HCT116 (cell line): Measurements from ENCODE around the gene APBA2. TPM values are rescaled to one million over a fixed set of nuclear protein-coding genes. Genes with fewer than 3 reads are reported as not detected.

ENCODE experiments used
- ATAC-seq: fragments of 200-7000 bp; cut with Tn5 transposase; 2 replicates; pipeline ENCODE4 v1.9.1; 2020; ENCODE audit warnings: mild to moderate bottlenecking, moderate library complexity
- BruUV-seq: library from RNA; stranded (reverse); fragments of 400-500 nt; replicated peaks from 2 replicates; lab custom pipeline; 2021; lab: Mats Ljungman, UMichigan
- CTCF ChIA-PET: fragments of 300-600 bp; sonication (Branson Sonifier 250); formaldehyde crosslinking; loops from one replicate; lab custom pipeline; 2021; ENCODE audit warnings: antibody characterized with exemption; lab: Charles Lee
- POLR2A ChIA-PET: fragments of 300-600, 350-600 bp; sonication (Branson Sonifier 250); formaldehyde crosslinking; loops from one replicate; lab custom pipeline; 2021; ENCODE audit warnings: antibody characterized with exemption; lab: Charles Lee
- RAD21 ChIA-PET, 2 experiments: fragments of 300-600 bp; sonication (Branson Sonifier 250); formaldehyde crosslinking; loops; one replicate each; lab custom pipeline; 2023; ENCODE audit warnings: low total read pairs in 2 of 2; ENCODE audit not compliant: uncharacterized antibody in 2 of 2, unreplicated experiment in 2 of 2, low non-redundant PET in 1 of 2; lab: Charles Lee
- DNase-seq: peaks from one replicate; pipeline ENCODE4 v3.0.0-alpha.2; 2010; ENCODE audit warnings: low read depth, low spot score
- H2AFZ ChIP-seq: fragments of 200-600 bp; shearing (Covaris generic), sonication (generic); 2 replicates; pipeline ENCODE4 v1.6.1; 2017; ENCODE audit warnings: low read depth, mixed run types, mixed read lengths, antibody characterized with exemption, low read length; ENCODE audit not compliant: poor library complexity, severe bottlenecking
- H3K27ac ChIP-seq: 2 replicates; pipeline ENCODE4 v1.5.1; 2012; ENCODE audit warnings: low read depth, low read length
- H3K27me3 ChIP-seq: fragments of 200-600 bp; sonication (generic); 2 replicates; pipeline ENCODE4 v1.6.1; 2016; ENCODE audit warnings: mixed run types, low read length, mixed read lengths; ENCODE audit not compliant: insufficient read depth
- H3K36me3 ChIP-seq, 2 experiments: fragments of 200-500 bp in 1 of 2; fragments of 200-600 bp in 1 of 2; sonication (Bioruptor generic) in 1 of 2; sonication (generic) in 1 of 2; 2 replicates each; pipeline versions ENCODE4 v1.5.1 to v1.6.1; 2014 to 2016; ENCODE audit warnings: low read length in 2 of 2, inconsistent platforms in 1 of 2, mixed read lengths in 1 of 2, mixed run types in 1 of 2; ENCODE audit not compliant: insufficient read depth in 2 of 2, control insufficient read depth in 1 of 2
- H3K4me1 ChIP-seq, 2 experiments: fragments of 200-600 bp in 1 of 2; sonication (generic) in 1 of 2; 2 replicates each; pipeline versions ENCODE4 v1.5.1 to v1.6.1; 2012 to 2017; ENCODE audit warnings: low read length in 2 of 2, inconsistent platforms in 1 of 2, mild to moderate bottlenecking in 1 of 2, mixed read lengths in 1 of 2, mixed run types in 1 of 2, moderate library complexity in 1 of 2; ENCODE audit not compliant: insufficient read depth in 2 of 2, control insufficient read depth in 1 of 2
- H3K4me2 ChIP-seq: fragments of 200-600 bp; sonication (generic); 2 replicates; pipeline ENCODE4 v1.6.1; 2017; ENCODE audit warnings: mixed run types, low read length, mixed read lengths
- H3K4me3 ChIP-seq, 2 experiments: fragments of 200-600 bp in 1 of 2; sonication (generic) in 1 of 2; replicated peaks in 1 of 2; 2 replicates each; pipeline ENCODE4 v1.5.1; 2011 to 2016; ENCODE audit warnings: low read length in 2 of 2, control low read depth in 1 of 2, low read depth in 1 of 2, mild to moderate bottlenecking in 1 of 2, mixed read lengths in 1 of 2, mixed run types in 1 of 2
- H3K79me2 ChIP-seq: fragments of 200-600 bp; sonication (generic); 2 replicates; pipeline ENCODE4 v1.6.1; 2017; ENCODE audit warnings: mild to moderate bottlenecking, mixed run types, low read length, moderate library complexity, mixed read lengths; ENCODE audit not compliant: insufficient read depth
- H3K9ac ChIP-seq: fragments of 200-600 bp; sonication (generic); 2 replicates; pipeline ENCODE4 v1.6.1; 2016; ENCODE audit warnings: low read length, mixed read lengths
- H3K9me2 ChIP-seq: fragments of 200-600 bp; sonication (generic), shearing (Covaris generic); 2 replicates; pipeline ENCODE4 v1.6.1; 2017; ENCODE audit warnings: mixed run types, mild to moderate bottlenecking, moderate library complexity; ENCODE audit not compliant: insufficient read depth
- H3K9me3 ChIP-seq, 2 experiments: fragments of 200-500 bp in 1 of 2; fragments of 200-600 bp in 1 of 2; sonication (Bioruptor generic) in 1 of 2; sonication (generic) in 1 of 2; 2 replicates each; pipeline ENCODE4 v1.6.1; 2014 to 2017; ENCODE audit warnings: low read length in 2 of 2, mixed read lengths in 2 of 2, inconsistent platforms in 1 of 2, low read depth in 1 of 2, mild to moderate bottlenecking in 1 of 2, mixed run types in 1 of 2, moderate library complexity in 1 of 2; ENCODE audit not compliant: control insufficient read depth in 1 of 2, insufficient read depth in 1 of 2
- H4K20me1 ChIP-seq: fragments of 200-600 bp; sonication (generic), shearing (Covaris generic); 2 replicates; pipeline ENCODE4 v1.6.1; 2017; ENCODE audit warnings: mixed run types, mild to moderate bottlenecking, moderate library complexity; ENCODE audit not compliant: insufficient read depth
- CEBPB ChIP-seq: IDR thresholded peaks from 2 replicates; pipeline ENCODE4 v1.6.1; 2012; ENCODE audit warnings: low read depth
- EGR1 ChIP-seq: IDR thresholded peaks from 2 replicates; pipeline ENCODE4 v1.6.1; 2012; ENCODE audit warnings: low read depth
- ELF1 ChIP-seq: IDR thresholded peaks from 2 replicates; pipeline ENCODE4 v1.6.1; 2012; ENCODE audit warnings: low read depth, borderline replicate concordance
- EZH2 ChIP-seq: fragments of 200-600 bp; sonication (generic); IDR thresholded peaks from 2 replicates; pipeline ENCODE4 v1.6.1; 2017; ENCODE audit warnings: antibody characterized with exemption, mixed run types
- EZH2phosphoT487 ChIP-seq: fragments of 200-600 bp; IDR thresholded peaks from 2 replicates; pipeline ENCODE4 v1.6.1; 2018; ENCODE audit warnings: antibody characterized with exemption, borderline replicate concordance
- FOSL1 ChIP-seq: IDR thresholded peaks from 2 replicates; pipeline ENCODE4 v1.6.1; 2012; ENCODE audit warnings: low read depth
- JUND ChIP-seq: IDR thresholded peaks from 2 replicates; pipeline ENCODE4 v1.6.1; 2012
- POLR2AphosphoS5 ChIP-seq: IDR thresholded peaks from 2 replicates; pipeline ENCODE4 v1.6.1; 2011; ENCODE audit warnings: mild to moderate bottlenecking, low read depth, low read length, moderate library complexity
- RAD21 ChIP-seq: IDR thresholded peaks from 2 replicates; pipeline ENCODE4 v1.6.1; 2012; ENCODE audit warnings: low read depth, mild to moderate bottlenecking
- SIN3A ChIP-seq: IDR thresholded peaks from 2 replicates; pipeline ENCODE4 v1.6.1; 2012; ENCODE audit warnings: low read depth
- SP1 ChIP-seq: IDR thresholded peaks from 2 replicates; pipeline ENCODE4 v1.6.1; 2012; ENCODE audit warnings: low read depth
- SRF ChIP-seq: IDR thresholded peaks from 2 replicates; pipeline ENCODE4 v1.6.1; 2012; ENCODE audit warnings: low read depth
- TCF7L2 ChIP-seq: IDR thresholded peaks from 2 replicates; pipeline ENCODE4 v1.7.0; 2011; ENCODE audit warnings: borderline replicate concordance, inconsistent platforms; ENCODE audit not compliant: insufficient read depth, insufficient read length; ENCODE audit errors: extremely low read depth
- ZNF274 ChIP-seq: fragments of 200-500 bp; sonication (Bioruptor generic); IDR thresholded peaks from 2 replicates; pipeline ENCODE4 v1.6.1; 2014; ENCODE audit warnings: mild to moderate bottlenecking, low read depth, low read length, inconsistent platforms
- intact Hi-C: fragments of 100-400 bp; cut with micrococcal nuclease; formaldehyde crosslinking; loops from 2 replicates; pipeline ENCODE4 v1.10.0; 2022
- total RNA-seq: library from RNA; stranded (reverse); gene quantifications from one replicate; pipeline ENCODE4 v1.2.1, GENCODE V29; 2021; ENCODE audit not compliant: unreplicated experiment
- TF ChIP-seq, protein P1 (sequence below): IDR thresholded peaks from 2 replicates; pipeline ENCODE4 v1.6.1; 2012
- TF ChIP-seq, protein P2 (sequence below): IDR thresholded peaks from 2 replicates; pipeline ENCODE4 v1.6.1; 2012
- TF ChIP-seq, protein P3 (sequence below), 3 experiments: fragments of 200-600 bp in 1 of 3; sonication (generic) in 1 of 3; IDR thresholded peaks in 2 of 3; conservative IDR thresholded peaks in 1 of 3; 2 replicates each; pipeline ENCODE4 v1.5.1; 2012 to 2017; ENCODE audit warnings: low read depth in 2 of 3, low read length in 2 of 3, antibody characterized with exemption in 1 of 3, borderline replicate concordance in 1 of 3, control low read depth in 1 of 3, mild to moderate bottlenecking in 1 of 3, mixed read lengths in 1 of 3, mixed run types in 1 of 3, moderate library complexity in 1 of 3; ENCODE audit not compliant: insufficient read depth in 1 of 3
- TF ChIP-seq, protein P4 (sequence below): IDR thresholded peaks from 2 replicates; pipeline ENCODE4 v1.6.1; 2011; ENCODE audit warnings: mild to moderate bottlenecking, low read length, moderate library complexity; ENCODE audit not compliant: insufficient replicate concordance; ENCODE audit errors: extremely low read depth

APBA2 gene
- total RNA-seq, 1 experiment from 2014 or later = 0.47 TPM

DNA sequence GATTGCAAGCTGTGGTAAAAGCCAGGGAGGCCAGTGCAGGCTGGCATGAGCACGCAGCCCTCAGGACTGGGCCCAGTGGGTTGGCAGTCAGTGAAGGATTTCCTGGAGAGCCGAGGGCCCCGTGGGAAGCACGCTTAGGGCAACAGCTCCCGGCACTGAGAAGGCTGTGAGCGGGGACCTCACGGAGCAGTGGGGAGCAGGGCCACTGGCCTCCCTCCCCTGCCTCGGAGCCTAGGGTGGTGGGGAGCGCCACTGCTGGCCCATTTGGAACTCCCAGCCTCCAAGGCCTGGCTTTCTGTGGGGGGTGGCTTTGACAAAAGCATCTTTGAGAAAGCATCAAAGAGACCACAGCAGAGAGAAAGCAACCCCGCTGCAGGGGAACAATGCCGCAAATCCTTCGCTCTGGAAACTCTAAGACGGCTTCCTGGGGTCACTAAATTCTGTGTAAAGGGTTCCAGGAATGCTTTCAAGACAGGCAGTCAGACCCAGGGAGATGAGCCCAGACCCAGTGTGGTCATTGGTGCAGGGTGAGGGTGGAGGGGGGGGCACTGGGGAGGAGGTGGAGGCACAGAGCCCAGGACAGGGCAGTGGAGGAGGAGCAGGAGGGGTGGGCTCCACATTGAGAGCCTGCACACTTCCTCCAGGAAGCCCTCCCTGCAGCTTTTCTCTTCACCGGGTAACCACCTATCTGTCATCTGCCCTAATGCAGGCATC, 9.5 kb upstream of the APBA2 start:
- ATAC-seq (no peak), DNase-seq (no peak)
- no peaks in the 10 kb centered on the region for H3K27me3 ChIP-seq
- ChIA-PET CTCF (no interaction called here), POLR2A (interaction anchor here (0.5 kb wide), 1 partner anchor 21 kb away, joined by 3 read pairs; no protein-coding TSS in a partner anchor), RAD21 (no interaction called here)
- H3K9me3 ChIP-seq = no peaks in the 10 kb centered on the region
- H3K79me2 ChIP-seq = no peaks in the 10 kb centered on the region
- H4K20me1 ChIP-seq = no peaks in the 10 kb centered on the region
- H3K27ac ChIP-seq = no peak overlapping the region
- no peak overlapping the region for H2AFZ ChIP-seq
- no peak overlapping the region for H3K4me2 ChIP-seq
- BruUV-seq = no TSS peak
- no peaks in the 10 kb centered on the region for H3K4me1 ChIP-seq
- no peaks in the 10 kb centered on the region for H3K36me3 ChIP-seq
- H3K9me2 ChIP-seq = no peaks in the 10 kb centered on the region
- no peak overlapping the region for H3K4me3 ChIP-seq
- intact Hi-C loops = no loop called here
- no peak overlapping the region for H3K9ac ChIP-seq
- TF ChIP-seq ZNF274 = no peak

DNA sequence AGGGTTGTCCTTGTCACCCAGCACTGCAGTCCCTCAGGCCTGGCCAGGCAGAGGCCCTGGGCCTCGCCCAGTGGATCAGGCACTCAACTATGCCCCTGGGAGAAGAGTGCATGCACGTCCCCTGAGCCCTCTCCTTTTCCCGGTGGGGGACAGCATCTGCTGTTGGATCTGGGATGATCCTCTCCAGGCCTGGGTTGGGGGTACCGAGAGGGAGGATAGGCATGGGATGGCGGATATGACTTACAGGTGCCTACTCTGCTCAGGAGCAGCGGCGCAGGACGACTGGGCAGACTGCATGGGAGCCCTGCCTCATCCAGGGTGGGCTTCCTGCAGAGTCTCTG, 9.0 kb upstream of the APBA2 start:
- DNase-seq = no peak
- Histone ChIP-seq H3K9me2 (no peaks in the 10 kb centered on the region), H3K4me1 (no peaks in the 10 kb centered on the region), H4K20me1 (no peaks in the 10 kb centered on the region), H3K9me3 (no peaks in the 10 kb centered on the region), H3K4me2 (no peak overlapping the region), H3K36me3 (no peaks in the 10 kb centered on the region), H3K27me3 (no peaks in the 10 kb centered on the region), H3K4me3 (no peak overlapping the region), H2AFZ (no peak overlapping the region), H3K9ac (no peak overlapping the region), H3K27ac (no peak overlapping the region), H3K79me2 (no peaks in the 10 kb centered on the region)
- RAD21 ChIA-PET = no interaction called here
- no TSS peak for BruUV-seq
- CTCF ChIA-PET = no interaction called here
- intact Hi-C loops = no loop called here
- POLR2A ChIA-PET = no interaction called here
- ATAC-seq = no peak
- TF ChIP-seq JUND (no peak), EZH2 (no peak), RAD21 (no peak), TCF7L2 (no peak), ZNF274 (no peak), CEBPB (no peak), POLR2AphosphoS5 (no peak), SP1 (no peak), EZH2phosphoT487 (no peak), EGR1 (no peak), SIN3A (no peak), SRF (no peak), FOSL1 (no peak), ELF1 (no peak)
- TF ChIP-seq, protein P1, sequence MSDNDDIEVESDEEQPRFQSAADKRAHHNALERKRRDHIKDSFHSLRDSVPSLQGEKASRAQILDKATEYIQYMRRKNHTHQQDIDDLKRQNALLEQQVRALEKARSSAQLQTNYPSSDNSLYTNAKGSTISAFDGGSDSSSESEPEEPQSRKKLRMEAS = no peak
- TF ChIP-seq, protein P2, sequence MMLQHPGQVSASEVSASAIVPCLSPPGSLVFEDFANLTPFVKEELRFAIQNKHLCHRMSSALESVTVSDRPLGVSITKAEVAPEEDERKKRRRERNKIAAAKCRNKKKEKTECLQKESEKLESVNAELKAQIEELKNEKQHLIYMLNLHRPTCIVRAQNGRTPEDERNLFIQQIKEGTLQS = no peak
- TF ChIP-seq, protein P3, sequence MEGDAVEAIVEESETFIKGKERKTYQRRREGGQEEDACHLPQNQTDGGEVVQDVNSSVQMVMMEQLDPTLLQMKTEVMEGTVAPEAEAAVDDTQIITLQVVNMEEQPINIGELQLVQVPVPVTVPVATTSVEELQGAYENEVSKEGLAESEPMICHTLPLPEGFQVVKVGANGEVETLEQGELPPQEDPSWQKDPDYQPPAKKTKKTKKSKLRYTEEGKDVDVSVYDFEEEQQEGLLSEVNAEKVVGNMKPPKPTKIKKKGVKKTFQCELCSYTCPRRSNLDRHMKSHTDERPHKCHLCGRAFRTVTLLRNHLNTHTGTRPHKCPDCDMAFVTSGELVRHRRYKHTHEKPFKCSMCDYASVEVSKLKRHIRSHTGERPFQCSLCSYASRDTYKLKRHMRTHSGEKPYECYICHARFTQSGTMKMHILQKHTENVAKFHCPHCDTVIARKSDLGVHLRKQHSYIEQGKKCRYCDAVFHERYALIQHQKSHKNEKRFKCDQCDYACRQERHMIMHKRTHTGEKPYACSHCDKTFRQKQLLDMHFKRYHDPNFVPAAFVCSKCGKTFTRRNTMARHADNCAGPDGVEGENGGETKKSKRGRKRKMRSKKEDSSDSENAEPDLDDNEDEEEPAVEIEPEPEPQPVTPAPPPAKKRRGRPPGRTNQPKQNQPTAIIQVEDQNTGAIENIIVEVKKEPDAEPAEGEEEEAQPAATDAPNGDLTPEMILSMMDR (IDR thresholded peaks at IDR 0.05 in 2 of 3, conservative IDR thresholded peaks at IDR 0.05 in 1 of 3; ENCODE audit: borderline replicate concordance in 1 of 3, insufficient read depth in 1 of 3, low read depth in 2 of 3, low read length in 2 of 3) = no peak
- TF ChIP-seq, protein P4, sequence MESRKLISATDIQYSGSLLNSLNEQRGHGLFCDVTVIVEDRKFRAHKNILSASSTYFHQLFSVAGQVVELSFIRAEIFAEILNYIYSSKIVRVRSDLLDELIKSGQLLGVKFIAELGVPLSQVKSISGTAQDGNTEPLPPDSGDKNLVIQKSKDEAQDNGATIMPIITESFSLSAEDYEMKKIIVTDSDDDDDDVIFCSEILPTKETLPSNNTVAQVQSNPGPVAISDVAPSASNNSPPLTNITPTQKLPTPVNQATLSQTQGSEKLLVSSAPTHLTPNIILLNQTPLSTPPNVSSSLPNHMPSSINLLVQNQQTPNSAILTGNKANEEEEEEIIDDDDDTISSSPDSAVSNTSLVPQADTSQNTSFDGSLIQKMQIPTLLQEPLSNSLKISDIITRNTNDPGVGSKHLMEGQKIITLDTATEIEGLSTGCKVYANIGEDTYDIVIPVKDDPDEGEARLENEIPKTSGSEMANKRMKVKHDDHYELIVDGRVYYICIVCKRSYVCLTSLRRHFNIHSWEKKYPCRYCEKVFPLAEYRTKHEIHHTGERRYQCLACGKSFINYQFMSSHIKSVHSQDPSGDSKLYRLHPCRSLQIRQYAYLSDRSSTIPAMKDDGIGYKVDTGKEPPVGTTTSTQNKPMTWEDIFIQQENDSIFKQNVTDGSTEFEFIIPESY = no peak
